ENCODE data around the gene MAPK11.

- no peak for TF ChIP-seq CTCF (IDR thresholded peaks at IDR 0.05)
- no peak for TF ChIP-seq POLR2A (IDR thresholded peaks at IDR 0.05)
- no peak for TF ChIP-seq EP300 (IDR thresholded peaks at IDR 0.05; ENCODE audit: low read depth)
- no peak for TF ChIP-seq POLR2AphosphoS5 (IDR thresholded peaks at IDR 0.05)
Measured at GRCh38 chr22:50251477-50252081, 18.6 kb downstream of the MAPK11 start.

All from transverse colon (tissue), 4 donors.